Karpas-422 (cell line): Measurements from ENCODE around the gene KRTAP19-1. TPM values are rescaled to one million over a fixed set of nuclear protein-coding genes. Genes with fewer than 3 reads are reported as not detected.

Experiments used
- DNase-seq: peaks from one replicate; pipeline ENCODE4 v3.0.0-alpha.2; 2015
- H2AFZ ChIP-seq: fragments of 200-600 bp; sonication (generic); 2 replicates; pipeline ENCODE4 v1.6.1; 2014; ENCODE audit warnings: antibody characterized with exemption, low read length, mixed read lengths
- H3K27ac ChIP-seq: fragments of 200-600 bp; sonication (generic); 2 replicates; pipeline ENCODE4 v1.5.1; 2014; ENCODE audit warnings: mild to moderate bottlenecking, low read length, moderate library complexity
- H3K27me3 ChIP-seq: fragments of 200-600 bp; sonication (generic); 2 replicates; pipeline ENCODE4 v1.6.1; 2014; ENCODE audit warnings: low read length, mixed read lengths
- H3K36me3 ChIP-seq: fragments of 200-600 bp; sonication (generic); 2 replicates; pipeline ENCODE4 v1.6.1; 2014; ENCODE audit warnings: low read length, mixed read lengths; ENCODE audit not compliant: insufficient read depth
- H3K4me1 ChIP-seq: fragments of 200-600 bp; sonication (generic); 2 replicates; pipeline ENCODE4 v1.6.1; 2014; ENCODE audit warnings: mild to moderate bottlenecking, low read length, mixed read lengths
- H3K4me2 ChIP-seq: fragments of 200-600 bp; sonication (generic); 2 replicates; pipeline ENCODE4 v1.6.1; 2014; ENCODE audit warnings: low read length, low read depth, mild to moderate bottlenecking; ENCODE audit not compliant: poor library complexity, severe bottlenecking
- H3K4me3 ChIP-seq: fragments of 200-600 bp; sonication (generic); 2 replicates; pipeline ENCODE4 v1.5.1; 2014; ENCODE audit warnings: mild to moderate bottlenecking, antibody characterized with exemption, low read length, mixed read lengths
- H3K79me2 ChIP-seq: fragments of 200-600 bp; sonication (generic); 2 replicates; pipeline ENCODE4 v1.6.1; 2014; ENCODE audit warnings: mild to moderate bottlenecking, low read length, mixed read lengths
- H3K9ac ChIP-seq: fragments of 200-600 bp; sonication (generic); 2 replicates; pipeline ENCODE4 v1.6.0; 2014; ENCODE audit warnings: low read length
- H3K9me2 ChIP-seq: fragments of 200-600 bp; sonication (generic), shearing (Covaris generic); replicated peaks from 2 replicates; pipeline ENCODE4 v1.6.0; 2014; ENCODE audit warnings: mild to moderate bottlenecking, low read length, moderate library complexity; ENCODE audit not compliant: insufficient read depth
- H3K9me3 ChIP-seq: fragments of 300-700, 200-600 bp; sonication (generic); 2 replicates; pipeline ENCODE4 v1.6.1; 2014; ENCODE audit warnings: low read length, mixed read lengths
- H4K20me1 ChIP-seq: fragments of 200-600 bp; sonication (generic); 2 replicates; pipeline ENCODE4 v1.6.1; 2014; ENCODE audit warnings: mild to moderate bottlenecking, antibody characterized with exemption, low read length, low read depth; ENCODE audit not compliant: insufficient read depth
- total RNA-seq: library from RNA; depleted of rRNA; stranded (reverse); fragments of >200 nt; shearing (Covaris generic); gene quantifications from 2 replicates; pipeline ENCODE4 v1.2.3, GENCODE V29; 2014; ENCODE audit warnings: low replicate concordance

The KRTAP19-1 gene
- total RNA-seq, 1 experiment from 2014 or later: not detected

GRCh38 chr21:30486180-30486579 is 6.0 kb upstream of the KRTAP19-1 start:
- H3K27ac ChIP-seq: no peak overlapping the region

GRCh38 chr21:30482130-30482529 is 2.0 kb upstream of the KRTAP19-1 start:
- Histone ChIP-seq H3K9me2 (no peaks in the 10 kb centered on the region), H3K4me2 (no peak overlapping the region), H3K4me1 (no peaks in the 10 kb centered on the region), H3K4me3 (no peak overlapping the region), H3K79me2 (no peaks in the 10 kb centered on the region), H3K9me3 (peaks cover 15% of the 10 kb centered on the region), H3K27ac (no peak overlapping the region), H3K9ac (no peak overlapping the region), H4K20me1 (no peaks in the 10 kb centered on the region), H3K27me3 (no peaks in the 10 kb centered on the region), H2AFZ (no peak overlapping the region), H3K36me3 (no peaks in the 10 kb centered on the region)
- no peak for DNase-seq

More at GRCh38 chr21:30486180-30486579, 6.0 kb upstream of the KRTAP19-1 start:
- Histone ChIP-seq H4K20me1 (no peaks in the 10 kb centered on the region), H3K4me2 (no peak overlapping the region), H3K4me1 (no peaks in the 10 kb centered on the region), H3K79me2 (no peaks in the 10 kb centered on the region), H3K9me2 (no peaks in the 10 kb centered on the region), H3K27me3 (no peaks in the 10 kb centered on the region), H3K36me3 (no peaks in the 10 kb centered on the region), H3K9me3 (peaks cover 17% of the 10 kb centered on the region), H3K4me3 (no peak overlapping the region), H3K9ac (no peak overlapping the region), H2AFZ (no peak overlapping the region)
- no peak for DNase-seq

- no peaks in the 10 kb centered on the region for H3K9me3 ChIP-seq
- no peaks in the 10 kb centered on the region for H3K27me3 ChIP-seq
- no peak for DNase-seq
- no peaks in the 10 kb centered on the region for H3K4me1 ChIP-seq
- H4K20me1 ChIP-seq: no peaks in the 10 kb centered on the region
- no peak overlapping the region for H3K4me3 ChIP-seq
- no peak overlapping the region for H3K9ac ChIP-seq
- no peaks in the 10 kb centered on the region for H3K9me2 ChIP-seq
- no peak overlapping the region for H3K27ac ChIP-seq
- H3K36me3 ChIP-seq: no peaks in the 10 kb centered on the region
- H3K4me2 ChIP-seq: no peak overlapping the region
- H2AFZ ChIP-seq: no peak overlapping the region
- H3K79me2 ChIP-seq: no peaks in the 10 kb centered on the region
These were observed 908 bp downstream of the KRTAP19-1 start for GRCh38 chr21:30479259-30479658.

DNA sequence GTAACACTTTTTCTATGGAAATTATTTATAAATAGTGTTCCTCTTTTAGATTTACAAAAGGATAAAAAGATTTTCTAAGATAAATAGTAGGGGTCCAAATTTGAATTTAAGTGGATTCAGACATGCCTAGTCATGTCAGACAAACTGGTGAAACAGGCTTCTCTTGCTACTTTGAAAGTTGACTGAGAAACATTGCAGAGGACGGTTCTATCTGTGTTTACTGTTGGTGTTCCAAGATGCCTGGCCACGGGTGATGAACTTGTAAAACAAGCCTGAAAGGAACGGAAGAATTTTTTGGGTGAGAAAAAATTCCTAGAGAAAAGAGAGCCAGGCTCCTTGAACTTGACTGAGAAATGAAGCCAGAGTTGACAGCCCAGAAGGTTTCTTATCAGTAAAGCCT is 2.2 kb downstream of the KRTAP19-1 start:
- Histone ChIP-seq H3K9me2 (no peaks in the 10 kb centered on the region; the same call in 1 of the 2 replicates), H3K36me3 (no peaks in the 10 kb centered on the region), H3K27me3 (no peaks in the 10 kb centered on the region), H3K9ac (no peak overlapping the region), H3K4me2 (no peak overlapping the region), H3K4me3 (no peak overlapping the region), H3K27ac (no peak overlapping the region), H2AFZ (no peak overlapping the region), H3K79me2 (no peaks in the 10 kb centered on the region), H3K9me3 (no peaks in the 10 kb centered on the region), H4K20me1 (no peaks in the 10 kb centered on the region), H3K4me1 (no peaks in the 10 kb centered on the region)
- DNase-seq: no peak

GRCh38 chr21:30468900-30469714 is 11.1 kb downstream of the KRTAP19-1 start:
- H3K79me2 ChIP-seq: no peaks in the 10 kb centered on the region
- no peaks in the 10 kb centered on the region for H4K20me1 ChIP-seq
- no peak overlapping the region for H2AFZ ChIP-seq
- H3K9me3 ChIP-seq: no peaks in the 10 kb centered on the region
- H3K27me3 ChIP-seq: no peaks in the 10 kb centered on the region
- H3K27ac ChIP-seq: no peak overlapping the region
- H3K4me2 ChIP-seq: no peak overlapping the region
- no peaks in the 10 kb centered on the region for H3K36me3 ChIP-seq
- H3K9ac ChIP-seq: no peak overlapping the region
- no peak for DNase-seq
- no peaks in the 10 kb centered on the region for H3K4me1 ChIP-seq
- no peak overlapping the region for H3K4me3 ChIP-seq
- no peaks in the 10 kb centered on the region; the same call in 1 of the 2 replicates for H3K9me2 ChIP-seq

- Histone ChIP-seq H3K27me3 (no peaks in the 10 kb centered on the region), H3K4me1 (no peaks in the 10 kb centered on the region), H3K9me2 (no peaks in the 10 kb centered on the region), H2AFZ (no peak overlapping the region), H3K9me3 (no peaks in the 10 kb centered on the region), H3K36me3 (no peaks in the 10 kb centered on the region), H3K27ac (no peak overlapping the region), H3K9ac (no peak overlapping the region), H3K4me2 (no peak overlapping the region), H3K4me3 (no peak overlapping the region), H3K79me2 (no peaks in the 10 kb centered on the region), H4K20me1 (no peaks in the 10 kb centered on the region)
- DNase-seq: peak; percentile 75
These were observed 16.5 kb downstream of the KRTAP19-1 start for GRCh38 chr21:30463713-30464112.

DNA sequence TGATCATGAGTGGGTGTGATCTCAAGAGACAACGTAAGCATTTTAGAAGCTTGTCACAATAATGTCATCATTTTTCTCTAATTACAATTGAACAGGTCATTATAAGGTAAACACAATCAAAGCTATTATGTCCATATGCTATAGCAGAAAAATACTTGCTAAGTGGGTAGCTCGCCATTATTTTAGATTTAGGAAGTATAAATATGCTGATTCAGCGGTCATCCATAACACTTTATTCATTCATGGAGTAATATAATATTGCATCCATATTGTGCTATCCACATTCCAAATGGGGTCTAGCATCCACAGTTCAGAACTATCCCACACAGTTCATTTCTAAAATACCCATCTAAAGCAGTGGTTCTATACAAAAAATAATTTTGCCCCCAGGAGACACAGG is 31.7 kb downstream of the KRTAP19-1 start:
- Histone ChIP-seq H3K9me3 (no peaks in the 10 kb centered on the region), H3K4me3 (no peak overlapping the region), H3K27ac (no peak overlapping the region), H3K4me1 (no peaks in the 10 kb centered on the region), H3K79me2 (no peaks in the 10 kb centered on the region), H3K9me2 (no peaks in the 10 kb centered on the region), H3K4me2 (no peak overlapping the region), H4K20me1 (no peaks in the 10 kb centered on the region), H3K36me3 (no peaks in the 10 kb centered on the region), H3K27me3 (no peaks in the 10 kb centered on the region), H3K9ac (no peak overlapping the region), H2AFZ (no peak overlapping the region)
- no peak for DNase-seq

DNA sequence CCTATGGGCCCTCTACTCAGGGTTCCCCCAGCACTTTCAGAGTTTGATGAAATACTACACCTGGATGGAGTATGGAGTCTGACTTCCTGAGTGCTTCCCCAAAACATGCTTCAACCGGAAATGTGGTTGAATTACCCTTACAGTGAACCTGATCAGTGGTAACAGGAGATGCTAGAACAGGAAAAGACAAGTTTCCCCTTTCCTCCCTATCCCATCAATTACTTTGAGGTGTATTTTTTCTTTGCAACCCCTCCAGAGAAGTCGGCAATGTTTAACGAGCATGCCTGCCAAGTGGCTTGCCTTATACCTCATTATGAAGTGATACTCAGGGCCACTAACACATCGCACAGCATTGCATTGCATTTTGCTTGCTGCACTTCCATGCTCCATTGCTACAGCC is 33.1 kb downstream of the KRTAP19-1 start:
- no peak overlapping the region for H3K4me3 ChIP-seq
- DNase-seq: no peak
- H3K27ac ChIP-seq: no peak overlapping the region
- no peaks in the 10 kb centered on the region for H4K20me1 ChIP-seq
- H3K9ac ChIP-seq: no peak overlapping the region
- H3K9me2 ChIP-seq: no peaks in the 10 kb centered on the region
- no peaks in the 10 kb centered on the region for H3K9me3 ChIP-seq
- H3K4me1 ChIP-seq: no peaks in the 10 kb centered on the region
- H2AFZ ChIP-seq: no peak overlapping the region
- H3K36me3 ChIP-seq: no peaks in the 10 kb centered on the region
- H3K27me3 ChIP-seq: no peaks in the 10 kb centered on the region
- H3K79me2 ChIP-seq: no peaks in the 10 kb centered on the region
- H3K4me2 ChIP-seq: no peak overlapping the region
